Endothelial cell of umbilical vein (primary cell): ENCODE measurements around the gene DYRK1B. TPM values are rescaled to one million over a fixed set of nuclear protein-coding genes. Genes with fewer than 3 reads are reported as not detected.

Experiments used
- BruUV-seq: library from RNA; stranded (reverse); fragments of 400-500 nt; replicated peaks from 2 replicates; lab custom pipeline; 2021; lab: Mats Ljungman, UMichigan
- CTCF ChIA-PET: fragments of 300-600, 350-600 bp; sonication (Branson Sonifier 250); formaldehyde crosslinking; loops from one replicate; lab custom pipeline; 2021; ENCODE audit warnings: antibody characterized with exemption, inconsistent platforms; lab: Charles Lee
- POLR2A ChIA-PET: fragments of 300-600, 350-600 bp; sonication (Branson Sonifier 250); formaldehyde crosslinking; loops from one replicate; lab custom pipeline; 2021; ENCODE audit warnings: antibody characterized with exemption, inconsistent platforms; lab: Charles Lee
- DNase-seq: peaks from one replicate; pipeline ENCODE4 v3.0.0-alpha.2; 2011; ENCODE audit warnings: low read depth, low spot score
- FAIRE-seq: peaks from 2 replicates; lab custom pipeline; 2011; peaks lifted over from hg19 to GRCh38; lab: Jason Lieb, UNC
- H2AFZ ChIP-seq: 2 replicates; pipeline ENCODE4 v1.6.0; 2012; ENCODE audit warnings: low read depth, low read length, control low read depth, inconsistent platforms
- H3K27ac ChIP-seq: 2 replicates; pipeline ENCODE4 v1.5.1; 2011; ENCODE audit warnings: low read depth, mild to moderate bottlenecking, control low read depth, low read length, moderate library complexity; ENCODE audit not compliant: insufficient read depth
- H3K27me3 ChIP-seq, 2 experiments: 2 replicates each; pipeline versions ENCODE4 v1.6.0 to v1.6.1; 2011; ENCODE audit warnings: low read length in 2 of 2, mixed read lengths in 1 of 2; ENCODE audit not compliant: control insufficient read depth in 2 of 2, insufficient read depth in 2 of 2
- H3K36me3 ChIP-seq, 2 experiments: 2 replicates in 1 of 2; 3 replicates in 1 of 2; pipeline ENCODE4 v1.5.1; 2011; ENCODE audit warnings: low read length in 2 of 2, mild to moderate bottlenecking in 1 of 2, moderate library complexity in 1 of 2; ENCODE audit not compliant: control insufficient read depth in 2 of 2, insufficient read depth in 2 of 2; ENCODE audit errors: extremely low read depth in 1 of 2
- H3K4me1 ChIP-seq: 3 replicates; pipeline ENCODE4 v1.5.1; 2011; ENCODE audit warnings: mild to moderate bottlenecking, low read length; ENCODE audit not compliant: control insufficient read depth, insufficient read depth; ENCODE audit errors: extremely low read depth
- H3K4me2 ChIP-seq: 2 replicates; pipeline ENCODE4 v1.6.1; 2011; ENCODE audit warnings: low read length, control low read depth, mixed read lengths; ENCODE audit not compliant: insufficient read depth
- H3K4me3 ChIP-seq, 3 experiments: fragments of 200-600 bp in 1 of 3; sonication (generic), shearing (Covaris generic) in 1 of 3; replicated peaks in 1 of 3; 2 replicates each; pipeline ENCODE4 v1.5.1; 2011 to 2016; ENCODE audit warnings: control low read depth in 3 of 3, low read length in 3 of 3, mild to moderate bottlenecking in 2 of 3, inconsistent platforms in 1 of 3, low read depth in 1 of 3, moderate library complexity in 1 of 3; ENCODE audit not compliant: insufficient read depth in 1 of 3
- H3K79me2 ChIP-seq: 2 replicates; pipeline ENCODE4 v1.6.0; 2012; ENCODE audit warnings: low read length, inconsistent platforms; ENCODE audit not compliant: control insufficient read depth, insufficient read depth
- H3K9ac ChIP-seq: replicated peaks from 2 replicates; pipeline ENCODE3; 2011; ENCODE audit warnings: low read length, control low read depth; ENCODE audit not compliant: insufficient read depth; ENCODE audit errors: extremely low read depth
- H3K9me1 ChIP-seq: replicated peaks from 3 replicates; pipeline ENCODE4 v1.6.0; 2011; ENCODE audit warnings: mild to moderate bottlenecking, low read length; ENCODE audit not compliant: control insufficient read depth, insufficient read depth; ENCODE audit errors: extremely low read depth
- H3K9me3 ChIP-seq: replicated peaks from 2 replicates; pipeline ENCODE4 v1.5.1; 2012; ENCODE audit warnings: low read length, inconsistent platforms; ENCODE audit not compliant: control insufficient read depth, insufficient read depth
- H4K20me1 ChIP-seq: replicated peaks from 2 replicates; pipeline ENCODE3; 2011; ENCODE audit warnings: mild to moderate bottlenecking, low read length; ENCODE audit not compliant: control insufficient read depth, insufficient read depth; ENCODE audit errors: extremely low read depth
- CTCF ChIP-seq, 2 donors: IDR thresholded peaks; 1 replicate in 1 of 2; 2 replicates in 1 of 2; pipeline ENCODE4 v1.5.1; 2011; ENCODE audit warnings: low read length in 2 of 2, mild to moderate bottlenecking in 2 of 2, moderate library complexity in 2 of 2, control low read depth in 1 of 2, inconsistent platforms in 1 of 2, low read depth in 1 of 2; ENCODE audit not compliant: insufficient read depth in 1 of 2; ENCODE audit errors: extremely low read depth in 1 of 2
- EZH2 ChIP-seq: IDR thresholded peaks from 2 replicates; pipeline ENCODE4 v1.6.1; 2012; ENCODE audit warnings: borderline replicate concordance, low read depth, mild to moderate bottlenecking, moderate library complexity, low read length, inconsistent platforms; ENCODE audit not compliant: severe bottlenecking
- FOS ChIP-seq: IDR thresholded peaks from 2 replicates; pipeline ENCODE4 v1.6.1; 2011; ENCODE audit warnings: mild to moderate bottlenecking, low read length, moderate library complexity, borderline replicate concordance; ENCODE audit not compliant: insufficient read depth
- GATA2 ChIP-seq: IDR thresholded peaks from 2 replicates; pipeline ENCODE4 v1.7.0; 2011; ENCODE audit warnings: low read depth, mild to moderate bottlenecking, moderate library complexity, mixed read lengths, low read length; ENCODE audit not compliant: insufficient read length, insufficient read depth
- JUN ChIP-seq: IDR thresholded peaks from 2 replicates; pipeline ENCODE4 v1.6.1; 2011; ENCODE audit warnings: borderline replicate concordance, low read depth; ENCODE audit not compliant: insufficient read length, insufficient read depth
- MAX ChIP-seq: IDR thresholded peaks from 2 replicates; pipeline ENCODE4 v1.6.1; 2011; ENCODE audit not compliant: insufficient read depth, insufficient read length
- MYC ChIP-seq: IDR thresholded peaks from one replicate; pipeline ENCODE4 v1.6.1; 2011; ENCODE audit warnings: mild to moderate bottlenecking, low read depth, low read length
- POLR2A ChIP-seq: IDR thresholded peaks from 2 replicates; pipeline ENCODE4 v1.6.1; 2012; ENCODE audit warnings: low read depth, mild to moderate bottlenecking, control low read depth, low read length
- POLR2AphosphoS5 ChIP-seq: IDR thresholded peaks from 2 replicates; pipeline ENCODE4 v1.6.1; 2012; ENCODE audit warnings: low read depth, mild to moderate bottlenecking, control low read depth, low read length, moderate library complexity; ENCODE audit not compliant: insufficient read depth
- dilution Hi-C: fragments of 300-500 bp; cut with MboI; formaldehyde crosslinking; loops from one replicate; pipeline ENCODE4 v1.15.0; 2019; ENCODE audit warnings: low sequenced_read_pairs; ENCODE audit not compliant: extremely low pct_ligation_motif_present
- intact Hi-C: fragments of 100-400 bp; cut with micrococcal nuclease; formaldehyde crosslinking; loops from one replicate; pipeline ENCODE4 v1.10.0; 2022
- polyA plus RNA-seq, 4 experiments: library from polyadenylated mRNA; depleted of rRNA in 3 of 4; stranded (reverse) in 3 of 4; unstranded in 1 of 4; fragments of >200 nt; gene quantifications; 2 replicates each; pipeline versions ENCODE4 v1.2.1 to v1.2.3, GENCODE V29; 2011 to 2012; ENCODE audit warnings: missing spikeins in 1 of 4
- total RNA-seq: library from RNA; stranded (reverse); gene quantifications from 2 replicates; pipeline ENCODE4 v1.2.3, GENCODE V29; 2021

DYRK1B gene
- total and polyA plus RNA-seq, 2 donors (not counting 3 experiments of a cell fraction or from before 2014, with no cell fraction given), result 17.7 to 30.8 TPM

GRCh38 chr19:39867952-39868351 lies 34.0 kb upstream of the DYRK1B start:
- H3K27me3 ChIP-seq, result no peaks in the 10 kb centered on the region
- H3K79me2 ChIP-seq, result no peaks in the 10 kb centered on the region
- FAIRE-seq (no peak), DNase-seq (no peak)
- H3K4me1 ChIP-seq, result no peaks in the 10 kb centered on the region
- no peaks in the 10 kb centered on the region for H3K36me3 ChIP-seq
- no peak overlapping the region for H3K9ac ChIP-seq
- POLR2A ChIA-PET, result no interaction called here
- BruUV-seq, result no TSS peak
- no peaks in the 10 kb centered on the region for H3K9me1 ChIP-seq
- CTCF ChIA-PET, result interaction anchor here (1.2 to 1.5 kb wide), 2 partner anchors 11 to 22 kb away, joined by 3 read pairs; partner anchors contain the start of gene FBL
- no peak overlapping the region for H3K4me3 ChIP-seq
- H3K4me2 ChIP-seq, result no peak overlapping the region
- no peaks in the 10 kb centered on the region for H3K9me3 ChIP-seq
- TF ChIP-seq FOS (no peak), POLR2AphosphoS5 (no peak), JUN (no peak), CTCF (IDR thresholded peaks at IDR 0.05; ENCODE audit: extremely low read depth in 1 of 2, insufficient read depth in 1 of 2, low read depth in 1 of 2, low read length in 2 of 2) (no peak), EZH2 (no peak), MYC (no peak), GATA2 (no peak), POLR2A (no peak), MAX (no peak)
- H2AFZ ChIP-seq, result no peak overlapping the region
- intact Hi-C loops (no loop called here), dilution Hi-C loops (no loop called here)
- no peak overlapping the region for H3K27ac ChIP-seq
- no peaks in the 10 kb centered on the region for H4K20me1 ChIP-seq
